H1 (cell line): Measurements from ENCODE around the gene BCL2L11. TPM values are rescaled to one million over a fixed set of nuclear protein-coding genes. Genes with fewer than 3 reads are reported as not detected.

Experiments
- CTCF ChIA-PET: fragments of 300-600 bp; sonication (Branson Sonifier 250); formaldehyde crosslinking; loops from one replicate; lab custom pipeline; 2021; ENCODE audit not compliant: partially characterized antibody; lab: Charles Lee
- POLR2A ChIA-PET: fragments of 300-600 bp; sonication (Branson Sonifier 250); formaldehyde crosslinking; loops from one replicate; lab custom pipeline; 2021; ENCODE audit warnings: inconsistent platforms; ENCODE audit not compliant: partially characterized antibody; lab: Charles Lee
- DNase-seq, 2 experiments: peaks; one replicate each; pipeline versions ENCODE4 v3.0.0 to v3.0.0-alpha.2; 2010 to 2022; ENCODE audit warnings: low spot score in 2 of 2, low read depth in 1 of 2, mixed read lengths in 1 of 2
- FAIRE-seq: peaks from 2 replicates; lab custom pipeline; 2011; peaks lifted over from hg19 to GRCh38; lab: Jason Lieb, UNC
- H2AFZ ChIP-seq: 2 replicates; pipeline ENCODE4 v1.8.1; 2012; ENCODE audit warnings: low read length, inconsistent platforms
- H2AK5ac ChIP-seq: 2 replicates; pipeline ENCODE4 v1.6.1; 2013; ENCODE audit warnings: low read depth, low read length
- H2BK120ac ChIP-seq: replicated peaks from 2 replicates; pipeline ENCODE3; 2013; ENCODE audit warnings: low read depth, low read length, inconsistent platforms
- H2BK12ac ChIP-seq: 2 replicates; pipeline ENCODE4 v1.6.1; 2013; ENCODE audit warnings: low read depth, low read length
- H2BK15ac ChIP-seq: 2 replicates; pipeline ENCODE4 v1.6.1; 2013; ENCODE audit warnings: low read length
- H2BK20ac ChIP-seq: 2 replicates; pipeline ENCODE4 v1.6.1; 2013; ENCODE audit warnings: low read length
- H2BK5ac ChIP-seq: 2 replicates; pipeline ENCODE4 v1.6.1; 2013; ENCODE audit warnings: low read depth, low read length
- H3K14ac ChIP-seq: 2 replicates; pipeline ENCODE4 v1.6.1; 2013; ENCODE audit warnings: inconsistent platforms; ENCODE audit not compliant: insufficient read length
- H3K18ac ChIP-seq: 2 replicates; pipeline ENCODE4 v1.6.1; 2013; ENCODE audit warnings: low read length; ENCODE audit errors: extremely low read depth
- H3K23ac ChIP-seq: 2 replicates; pipeline ENCODE4 v1.6.1; 2013; ENCODE audit warnings: inconsistent platforms; ENCODE audit not compliant: insufficient read length
- H3K23me2 ChIP-seq: 2 replicates; pipeline ENCODE4 v1.6.1; 2013; ENCODE audit warnings: low read depth, low read length
- H3K27ac ChIP-seq: 2 replicates; pipeline ENCODE4 v1.6.1; 2011; ENCODE audit warnings: low read depth, low read length, inconsistent platforms
- H3K27me3 ChIP-seq, 4 experiments: replicated peaks in 1 of 4; 1 replicate in 1 of 4; 2 replicates in 3 of 4; pipeline versions ENCODE4 v1.6.1 to v1.8.1; 2011 to 2013; ENCODE audit warnings: low read length in 3 of 4, mild to moderate bottlenecking in 3 of 4, inconsistent platforms in 2 of 4, mixed read lengths in 2 of 4, moderate library complexity in 1 of 4; ENCODE audit not compliant: control insufficient read depth in 3 of 4, insufficient read depth in 3 of 4; ENCODE audit errors: extremely low read depth in 1 of 4
- H3K36me3 ChIP-seq, 4 experiments: 2 replicates each; pipeline versions ENCODE4 v1.6.1 to v1.8.1; 2011 to 2013; ENCODE audit warnings: mild to moderate bottlenecking in 4 of 4, low read length in 3 of 4, moderate library complexity in 2 of 4, control low read depth in 1 of 4, inconsistent platforms in 1 of 4; ENCODE audit not compliant: insufficient read depth in 4 of 4, control insufficient read depth in 2 of 4
- H3K4ac ChIP-seq: replicated peaks from 2 replicates; pipeline ENCODE3; 2013; ENCODE audit warnings: low read length, low read depth, mixed read lengths, inconsistent platforms; ENCODE audit not compliant: insufficient read length
- H3K4me1 ChIP-seq, 4 experiments: replicated peaks in 1 of 4; 1 replicate in 1 of 4; 2 replicates in 3 of 4; pipeline versions ENCODE4 v1.6.1 to v1.8.1; 2011 to 2013; ENCODE audit warnings: low read length in 3 of 4, inconsistent platforms in 2 of 4, mixed read lengths in 1 of 4; ENCODE audit not compliant: insufficient read depth in 4 of 4, control insufficient read depth in 3 of 4
- H3K4me2 ChIP-seq, 2 experiments: 2 replicates each; pipeline versions ENCODE4 v1.6.1 to v1.8.1; 2011 to 2013; ENCODE audit warnings: low read depth in 2 of 2, low read length in 2 of 2, control low read depth in 1 of 2, inconsistent platforms in 1 of 2, mild to moderate bottlenecking in 1 of 2; ENCODE audit not compliant: insufficient read depth in 1 of 2
- H3K4me3 ChIP-seq, 4 experiments: fragments of 200-600, 300-600 bp in 1 of 4; sonication (generic), shearing (Covaris generic), sonication (Bioruptor Twin) in 1 of 4; 2 replicates each; pipeline versions ENCODE4 v1.5.1 to v1.8.1; 2011 to 2016; ENCODE audit warnings: low read length in 4 of 4, low read depth in 3 of 4, control low read depth in 2 of 4, inconsistent platforms in 2 of 4, mild to moderate bottlenecking in 2 of 4, mixed read lengths in 1 of 4, moderate library complexity in 1 of 4; ENCODE audit not compliant: insufficient read depth in 2 of 4; ENCODE audit errors: extremely low read depth in 1 of 4
- H3K56ac ChIP-seq: replicated peaks from 2 replicates; pipeline ENCODE3; 2013; ENCODE audit warnings: low read depth, mild to moderate bottlenecking, mixed read lengths, low read length, inconsistent platforms; ENCODE audit not compliant: insufficient read length
- H3K79me1 ChIP-seq: 2 replicates; pipeline ENCODE4 v1.6.1; 2013; ENCODE audit warnings: low read depth, low read length, control low read depth
- H3K79me2 ChIP-seq, 2 experiments: 2 replicates each; pipeline versions ENCODE4 v1.6.1 to v1.8.1; 2012 to 2013; ENCODE audit warnings: low read length in 2 of 2, mild to moderate bottlenecking in 2 of 2, inconsistent platforms in 1 of 2; ENCODE audit not compliant: insufficient read depth in 2 of 2, control insufficient read depth in 1 of 2
- H3K9ac ChIP-seq, 4 experiments: replicated peaks in 1 of 4; 1 replicate in 1 of 4; 2 replicates in 3 of 4; pipeline versions ENCODE4 v1.6.1 to v1.8.1; 2011 to 2013; ENCODE audit warnings: low read depth in 3 of 4, low read length in 3 of 4, control low read depth in 2 of 4, mild to moderate bottlenecking in 2 of 4, moderate library complexity in 2 of 4, inconsistent platforms in 1 of 4; ENCODE audit errors: extremely low read depth in 1 of 4
- H3K9me3 ChIP-seq, 2 experiments: 2 replicates each; pipeline versions ENCODE4 v1.6.1 to v1.8.1; 2012 to 2013; ENCODE audit warnings: mild to moderate bottlenecking in 2 of 2, moderate library complexity in 2 of 2, control low read depth in 1 of 2, inconsistent platforms in 1 of 2, low read depth in 1 of 2, low read length in 1 of 2, mixed read lengths in 1 of 2; ENCODE audit not compliant: insufficient read depth in 2 of 2
- H4K20me1 ChIP-seq, 2 experiments: replicated peaks in 1 of 2; 2 replicates each; pipeline versions ENCODE3 to v1.8.1; 2011 to 2013; ENCODE audit warnings: inconsistent platforms in 2 of 2, low read length in 2 of 2, mild to moderate bottlenecking in 1 of 2; ENCODE audit not compliant: insufficient read depth in 2 of 2, control insufficient read depth in 1 of 2
- H4K5ac ChIP-seq: 2 replicates; pipeline ENCODE4 v1.6.1; 2013; ENCODE audit warnings: low read length, low read depth, mixed read lengths, inconsistent platforms; ENCODE audit not compliant: insufficient read length
- H4K8ac ChIP-seq: 2 replicates; pipeline ENCODE4 v1.8.0; 2013; ENCODE audit warnings: mild to moderate bottlenecking, moderate library complexity, low read length, inconsistent platforms; ENCODE audit not compliant: insufficient read depth; ENCODE audit errors: extremely low read depth
- H4K91ac ChIP-seq: replicated peaks from 2 replicates; pipeline ENCODE3; 2013; ENCODE audit warnings: low read length, mixed read lengths, inconsistent platforms; ENCODE audit not compliant: insufficient read length
- BRCA1 ChIP-seq: IDR thresholded peaks from 2 replicates; pipeline ENCODE4 v1.6.1; 2012; ENCODE audit warnings: low read depth, low read length, improper control_type of control experiment
- CBX8 ChIP-seq: fragments of 300-800, 300-1000 bp; sonication (generic); IDR thresholded peaks from 2 replicates; pipeline ENCODE4 v1.7.1; 2016; ENCODE audit warnings: low read depth, low read length, borderline replicate concordance
- CTBP2 ChIP-seq: IDR thresholded peaks from 2 replicates; pipeline ENCODE4 v1.7.0; 2011; ENCODE audit warnings: borderline replicate concordance, mild to moderate bottlenecking, moderate library complexity, mixed read lengths, low read length; ENCODE audit not compliant: insufficient read depth, insufficient read length
- E2F6 ChIP-seq: IDR thresholded peaks from 2 replicates; pipeline ENCODE4 v1.6.1; 2012; ENCODE audit warnings: inconsistent platforms
- GABPA ChIP-seq: IDR thresholded peaks from 2 replicates; pipeline ENCODE4 v1.6.1; 2011; ENCODE audit warnings: mild to moderate bottlenecking, low read length, moderate library complexity, borderline replicate concordance; ENCODE audit not compliant: insufficient read depth
- HDAC6 ChIP-seq: IDR thresholded peaks from one replicate; pipeline ENCODE4 v1.7.1; 2012; ENCODE audit warnings: low read depth, mild to moderate bottlenecking, inconsistent platforms, low read length, moderate library complexity
- MAFK ChIP-seq: IDR thresholded peaks from 2 replicates; pipeline ENCODE4 v1.6.1; 2012; ENCODE audit warnings: low read depth, mild to moderate bottlenecking, improper control_type of control experiment, low read length
- MAX ChIP-seq: IDR thresholded peaks from 2 replicates; pipeline ENCODE4 v1.6.1; 2012; ENCODE audit warnings: inconsistent platforms
- NRF1 ChIP-seq: IDR thresholded peaks from 2 replicates; pipeline ENCODE4 v1.6.1; 2011; ENCODE audit warnings: mild to moderate bottlenecking, low read depth, low read length, improper control_type of control experiment
- POLR2A ChIP-seq, 2 experiments: IDR thresholded peaks; 1 replicate in 1 of 2; 2 replicates in 1 of 2; pipeline ENCODE4 v1.6.1; 2011; ENCODE audit warnings: low read depth in 2 of 2, low read length in 2 of 2, mild to moderate bottlenecking in 2 of 2; ENCODE audit errors: control extremely low read depth in 1 of 2
- SP1 ChIP-seq: IDR thresholded peaks from 2 replicates; pipeline ENCODE4 v1.6.1; 2011; ENCODE audit warnings: low read depth, low read length
- TBP ChIP-seq: IDR thresholded peaks from 2 replicates; pipeline ENCODE4 v1.6.1; 2011; ENCODE audit warnings: low read depth, low read length, improper control_type of control experiment
- ZNF274 ChIP-seq: IDR thresholded peaks from 2 replicates; pipeline ENCODE4 v1.7.0; 2012; ENCODE audit warnings: low read length, borderline replicate concordance; ENCODE audit errors: extremely low read depth
- WGBS, 2 experiments: shearing (Covaris generic) in 1 of 2; methylation state at CpG; one replicate each; pipeline versions ENCODE4 v1.1.6 to v1.1.7; 2013 to 2015; ENCODE audit warnings: low lambda C conversion rate in 2 of 2, mixed read lengths in 2 of 2, inconsistent platforms in 1 of 2, low coverage in 1 of 2, missing lambda C conversion rate in 1 of 2; ENCODE audit not compliant: insufficient replicate concordance in 2 of 2, insufficient coverage in 1 of 2, insufficient read length in 1 of 2; ENCODE audit errors: extremely low coverage in 1 of 2, missing lambda C conversion rate in 1 of 2; 5-methylcytosine and 5-hydroxymethylcytosine counted together
- polyA plus RNA-seq, 7 experiments: library from polyadenylated mRNA; depleted of rRNA in 3 of 7; stranded (reverse) in 5 of 7; unstranded in 2 of 7; fragments of >200 nt in 5 of 7; fragments of 200-250 nt in 2 of 7; gene quantifications; 1 replicate in 5 of 7; 2 replicates in 1 of 7; 4 replicates in 1 of 7; pipeline versions ENCODE4 v1.2.1 to v1.2.3, GENCODE V29; 2011 to 2013; ENCODE audit warnings: missing spikeins in 2 of 7, mixed read lengths in 2 of 7
- total RNA-seq: library from RNA; stranded (reverse); fragmentation: NEBNext Ultra II Directional; extraction: Animal tissue kit (Norgen Biotek cat#: 25700); gene quantifications from 2 replicates; pipeline ENCODE4 v1.2.1, GENCODE V29; 2021

BCL2L11 gene
- total and polyA plus RNA-seq, 2 of the 8 experiments (the other 6 are each of a cell fraction or from before 2014, with no cell fraction given): 7.5 to 22.9 TPM

GRCh38 chr2:111123751-111124150, 3.0 kb downstream of the BCL2L11 start:
- Histone ChIP-seq H4K20me1 (peaks cover 7 to 11% of the 10 kb centered on the region in 2 experiments), H3K9ac (no peak overlapping the region), H3K4me3 (peak overlapping the region in 1 of 4 experiments; percentile 93; a peak in 3 of 8 replicates), H3K27me3 (peaks cover 11 to 27% (median 22%) of the 10 kb centered on the region in 4 experiments; a peak in 6 of 7 replicates), H3K9me3 (no peaks in the 10 kb centered on the region), H2AK5ac (no peak overlapping the region), H3K14ac (no peak overlapping the region), H2BK12ac (no peak overlapping the region), H4K91ac (no peak overlapping the region), H3K23ac (no peak overlapping the region), H2BK5ac (no peak overlapping the region), H4K5ac (no peak overlapping the region), H3K18ac (no peak overlapping the region), H3K27ac (no peak overlapping the region), H2BK15ac (no peak overlapping the region), H3K4ac (no peak overlapping the region), H3K79me2 (peaks cover 0 to 54% of the 10 kb centered on the region in 2 experiments; a peak in 2 of 4 replicates), H2AFZ (no peak overlapping the region), H3K79me1 (peaks cover under 1% of the 10 kb centered on the region; the same call in 1 of the 2 replicates), H2BK20ac (no peak overlapping the region), H2BK120ac (no peak overlapping the region), H4K8ac (no peak overlapping the region), H3K36me3 (peaks cover 6 to 47% (median 25%) of the 10 kb centered on the region in 4 experiments), H3K23me2 (peaks cover 34% of the 10 kb centered on the region), H3K56ac (no peak overlapping the region), H3K4me1 (peaks cover 0 to 19% (median 8%) of the 10 kb centered on the region in 4 experiments; a peak in 4 of 7 replicates), H3K4me2 (peak overlapping the region; percentile 87 to 95; a peak in 3 of 4 replicates)
- ChIA-PET POLR2A (interaction anchor here (0.6 to 1.4 kb wide), 2 partner anchors 9 to 594 kb away, joined by 4 to 5 read pairs; no protein-coding TSS in a partner anchor), CTCF (interaction anchor here (0.6 to 2.4 kb wide), 2 partner anchors 9 to 248 kb away, joined by 3 to 10 read pairs; no protein-coding TSS in a partner anchor)
- TF ChIP-seq NRF1 (no peak), E2F6 (no peak), MAX (no peak), BRCA1 (no peak), CTBP2 (no peak), HDAC6 (no peak), GABPA (no peak), MAFK (no peak), TBP (no peak), CBX8 (no peak), POLR2A (IDR thresholded peaks at IDR 0.05; ENCODE audit: control extremely low read depth in 1 of 2, low read depth in 2 of 2, low read length in 2 of 2) (no peak), SP1 (no peak), ZNF274 (no peak)
- FAIRE-seq: no peak
- no peak for DNase-seq
- 80% methylated on average over 7 of the region's 7 CpGs; no CpG with 5 or more reads in 1 of the 2 experiments for WGBS, 2 experiments
